H9 (cell line): ENCODE data around the gene PTPRN2. TPM values are rescaled to one million over a fixed set of nuclear protein-coding genes. Genes with fewer than 3 reads are reported as not detected.

Experiments
- DNase-seq: peaks from one replicate; pipeline ENCODE4 v3.0.0-alpha.2; 2017
- H2AFZ ChIP-seq: one replicate; pipeline ENCODE4 v1.6.1; 2013; ENCODE audit warnings: mild to moderate bottlenecking, low read length, control low read depth, moderate library complexity
- H2AK5ac ChIP-seq: 2 replicates; pipeline ENCODE4 v1.6.1; 2013; ENCODE audit warnings: low read length, control low read depth, mixed read lengths; ENCODE audit not compliant: insufficient read length
- H2BK120ac ChIP-seq: one replicate; pipeline ENCODE4 v1.6.1; 2013; ENCODE audit warnings: low read depth, mild to moderate bottlenecking, low read length, control low read depth, inconsistent platforms; ENCODE audit not compliant: poor library complexity, severe bottlenecking
- H2BK12ac ChIP-seq: 2 replicates; pipeline ENCODE4 v1.6.1; 2013; ENCODE audit warnings: low read length, control low read depth, mixed read lengths, low read depth; ENCODE audit not compliant: insufficient read length
- H2BK15ac ChIP-seq: 2 replicates; pipeline ENCODE4 v1.6.1; 2013; ENCODE audit warnings: low read depth, low read length, control low read depth
- H2BK20ac ChIP-seq: one replicate; pipeline ENCODE4 v1.6.1; 2013; ENCODE audit warnings: low read depth, mild to moderate bottlenecking, low read length, control low read depth, inconsistent platforms; ENCODE audit not compliant: poor library complexity, severe bottlenecking
- H2BK5ac ChIP-seq: 2 replicates; pipeline ENCODE4 v1.6.1; 2013; ENCODE audit warnings: low read length, control low read depth, mixed read lengths; ENCODE audit not compliant: insufficient read length
- H3K14ac ChIP-seq: 2 replicates; pipeline ENCODE4 v1.6.1; 2013; ENCODE audit warnings: low read length, control low read depth; ENCODE audit not compliant: insufficient read depth
- H3K18ac ChIP-seq: 2 replicates; pipeline ENCODE4 v1.6.1; 2013; ENCODE audit warnings: low read depth, mild to moderate bottlenecking, mixed read lengths, low read length, control low read depth; ENCODE audit not compliant: insufficient read length
- H3K23ac ChIP-seq: 2 replicates; pipeline ENCODE4 v1.6.1; 2013; ENCODE audit warnings: low read length, control low read depth, mixed read lengths, low read depth; ENCODE audit not compliant: insufficient read length
- H3K23me2 ChIP-seq: 2 replicates; pipeline ENCODE4 v1.6.1; 2013; ENCODE audit warnings: low read depth, mild to moderate bottlenecking, mixed read lengths, low read length, control low read depth; ENCODE audit not compliant: insufficient read length, poor library complexity, severe bottlenecking
- H3K27ac ChIP-seq: 2 replicates; pipeline ENCODE4 v1.5.1; 2013; ENCODE audit warnings: low read length, control low read depth, mixed read lengths, low read depth; ENCODE audit not compliant: insufficient read length
- H3K27me3 ChIP-seq: 2 replicates; pipeline ENCODE4 v1.6.1; 2013; ENCODE audit warnings: low read length, control low read depth, inconsistent platforms; ENCODE audit not compliant: insufficient read depth
- H3K4ac ChIP-seq: 2 replicates; pipeline ENCODE4 v1.6.1; 2013; ENCODE audit warnings: low read depth, mild to moderate bottlenecking, control low read depth, inconsistent platforms, low read length, moderate library complexity
- H3K4me1 ChIP-seq: 2 replicates; pipeline ENCODE4 v1.6.1; 2013; ENCODE audit warnings: low read length, control low read depth, inconsistent platforms; ENCODE audit not compliant: insufficient read depth
- H3K4me2 ChIP-seq: 2 replicates; pipeline ENCODE4 v1.6.1; 2013; ENCODE audit warnings: low read length, control low read depth, mixed read lengths; ENCODE audit not compliant: insufficient read length, insufficient read depth
- H3K56ac ChIP-seq: 2 replicates; pipeline ENCODE4 v1.6.1; 2013; ENCODE audit warnings: low read depth, mild to moderate bottlenecking, mixed read lengths, low read length, control low read depth; ENCODE audit not compliant: insufficient read length
- H3K79me1 ChIP-seq: 2 replicates; pipeline ENCODE4 v1.6.1; 2013; ENCODE audit warnings: low read depth, mild to moderate bottlenecking, moderate library complexity, low read length, control low read depth, inconsistent platforms; ENCODE audit not compliant: insufficient read depth, poor library complexity, severe bottlenecking
- H3K79me2 ChIP-seq: 2 replicates; pipeline ENCODE4 v1.6.1; 2013; ENCODE audit warnings: low read length, control low read depth, inconsistent platforms; ENCODE audit not compliant: insufficient read depth
- H3K9ac ChIP-seq: 2 replicates; pipeline ENCODE4 v1.6.1; 2013; ENCODE audit warnings: low read length, control low read depth, mixed read lengths; ENCODE audit not compliant: insufficient read length; ENCODE audit errors: extremely low read depth
- H3K9me3 ChIP-seq: one replicate; pipeline ENCODE4 v1.6.1; 2013; ENCODE audit warnings: low read depth, low read length, inconsistent platforms; ENCODE audit not compliant: control insufficient read depth
- H3T11ph ChIP-seq: one replicate; pipeline ENCODE4 v1.6.1; 2013; ENCODE audit warnings: mild to moderate bottlenecking, low read length, control low read depth, inconsistent platforms
- H4K20me1 ChIP-seq: one replicate; pipeline ENCODE4 v1.6.1; 2013; ENCODE audit not compliant: control insufficient read depth, insufficient read length, insufficient read depth
- H4K5ac ChIP-seq: 2 replicates; pipeline ENCODE4 v1.6.1; 2013; ENCODE audit warnings: low read depth, mild to moderate bottlenecking, mixed read lengths, low read length, control low read depth; ENCODE audit not compliant: insufficient read length
- H4K8ac ChIP-seq: replicated peaks from 2 replicates; pipeline ENCODE4 v1.6.1; 2013; ENCODE audit warnings: low read length, control low read depth, mixed read lengths, low read depth; ENCODE audit not compliant: insufficient read length
- H4K91ac ChIP-seq: 2 replicates; pipeline ENCODE4 v1.6.1; 2013; ENCODE audit warnings: low read depth, mild to moderate bottlenecking, moderate library complexity, mixed read lengths, low read length, control low read depth; ENCODE audit not compliant: insufficient read length
- H3K27ac Mint-ChIP-seq, 3 experiments: 2 replicates in 2 of 3; 3 replicates in 1 of 3; pipeline ENCODE4 v1.8.0; 2020 to 2021; ENCODE audit warnings: mixed read lengths in 3 of 3, mild to moderate bottlenecking in 1 of 3, moderate library complexity in 1 of 3
- H3K27me3 Mint-ChIP-seq: 2 replicates; pipeline ENCODE4 v1.8.0; 2021; ENCODE audit warnings: low read depth, mild to moderate bottlenecking, moderate library complexity, mixed read lengths
- H3K36me3 Mint-ChIP-seq, 3 experiments: 2 replicates in 2 of 3; 3 replicates in 1 of 3; pipeline ENCODE4 v1.8.0; 2020 to 2021; ENCODE audit warnings: low read depth in 3 of 3, mixed read lengths in 3 of 3; ENCODE audit not compliant: insufficient read depth in 1 of 3
- H3K4me1 Mint-ChIP-seq, 2 experiments: 2 replicates each; pipeline ENCODE4 v1.8.0; 2020; ENCODE audit warnings: mixed read lengths in 2 of 2
- H3K4me3 Mint-ChIP-seq, 2 experiments: 2 replicates in 1 of 2; 3 replicates in 1 of 2; pipeline ENCODE4 v1.8.0; 2020 to 2021; ENCODE audit warnings: mild to moderate bottlenecking in 2 of 2, mixed read lengths in 2 of 2, moderate library complexity in 1 of 2
- H3K9me3 Mint-ChIP-seq, 2 experiments: 2 replicates in 1 of 2; 3 replicates in 1 of 2; pipeline ENCODE4 v1.8.0; 2020; ENCODE audit warnings: mild to moderate bottlenecking in 2 of 2, mixed read lengths in 2 of 2, moderate library complexity in 1 of 2
- WGBS: extraction: QIAGEN DNeasy Blood & Tissue Kit; methylation state at CpG from one replicate; pipeline ENCODE4 v1.1.7; 2013; ENCODE audit warnings: missing lambda C conversion rate, low lambda C conversion rate, mixed read lengths; ENCODE audit not compliant: insufficient read length; ENCODE audit errors: extremely low coverage; 5-methylcytosine and 5-hydroxymethylcytosine counted together
- total RNA-seq: library from RNA; stranded (reverse); gene quantifications from 2 replicates; pipeline ENCODE4 v1.2.1, GENCODE V29; 2021
- TF ChIP-seq, protein P1 (sequence below): fragments of 200-600 bp; sonication (generic); conservative IDR thresholded peaks from 3 replicates; pipeline ENCODE4 v1.8.0; 2021; ENCODE audit warnings: antibody characterized with exemption, mild to moderate bottlenecking

The PTPRN2 gene
- total RNA-seq, 1 experiment from 2014 or later = 5.2 TPM

DNA sequence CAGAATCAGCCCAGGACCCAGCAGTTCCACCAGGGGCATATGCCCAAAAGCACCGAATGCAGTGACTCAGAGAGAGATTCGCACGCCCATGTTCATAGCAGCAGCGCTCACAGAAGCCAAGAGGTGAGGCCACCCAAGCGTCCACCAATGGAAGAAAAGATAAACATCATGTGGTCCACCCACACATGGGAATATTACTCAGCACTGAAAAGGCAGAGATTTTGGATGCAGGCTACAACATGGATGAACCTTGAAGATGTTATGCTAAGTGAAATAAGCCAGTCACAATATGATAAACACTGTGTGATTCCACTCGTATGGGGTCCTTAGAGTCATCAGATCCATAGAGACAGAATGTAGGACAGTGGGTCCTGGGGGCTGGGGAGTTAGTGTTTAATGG, 823.4 kb downstream of the PTPRN2 start:
- no peak overlapping the region for H3K4me3 Mint-ChIP-seq
- peaks cover 1 to 10% (median 9%) of the 10 kb centered on the region in 3 experiments; a peak in 4 of 7 replicates for H3K36me3 Mint-ChIP-seq
- no peak overlapping the region for H2BK12ac ChIP-seq
- H3K9me3 ChIP-seq = no peaks in the 10 kb centered on the region
- no peak overlapping the region for H4K8ac ChIP-seq
- no peaks in the 10 kb centered on the region for H4K20me1 ChIP-seq
- H3K27me3 Mint-ChIP-seq = peaks cover 35% of the 10 kb centered on the region
- no peaks in the 10 kb centered on the region for H3K79me1 ChIP-seq
- no peak overlapping the region for H3T11ph ChIP-seq
- H4K5ac ChIP-seq = no peak overlapping the region
- H2AK5ac ChIP-seq = no peak overlapping the region
- no peak overlapping the region for H3K56ac ChIP-seq
- H4K91ac ChIP-seq = no peak overlapping the region
- H3K4me1 ChIP-seq = no peaks in the 10 kb centered on the region
- TF ChIP-seq, protein P1, sequence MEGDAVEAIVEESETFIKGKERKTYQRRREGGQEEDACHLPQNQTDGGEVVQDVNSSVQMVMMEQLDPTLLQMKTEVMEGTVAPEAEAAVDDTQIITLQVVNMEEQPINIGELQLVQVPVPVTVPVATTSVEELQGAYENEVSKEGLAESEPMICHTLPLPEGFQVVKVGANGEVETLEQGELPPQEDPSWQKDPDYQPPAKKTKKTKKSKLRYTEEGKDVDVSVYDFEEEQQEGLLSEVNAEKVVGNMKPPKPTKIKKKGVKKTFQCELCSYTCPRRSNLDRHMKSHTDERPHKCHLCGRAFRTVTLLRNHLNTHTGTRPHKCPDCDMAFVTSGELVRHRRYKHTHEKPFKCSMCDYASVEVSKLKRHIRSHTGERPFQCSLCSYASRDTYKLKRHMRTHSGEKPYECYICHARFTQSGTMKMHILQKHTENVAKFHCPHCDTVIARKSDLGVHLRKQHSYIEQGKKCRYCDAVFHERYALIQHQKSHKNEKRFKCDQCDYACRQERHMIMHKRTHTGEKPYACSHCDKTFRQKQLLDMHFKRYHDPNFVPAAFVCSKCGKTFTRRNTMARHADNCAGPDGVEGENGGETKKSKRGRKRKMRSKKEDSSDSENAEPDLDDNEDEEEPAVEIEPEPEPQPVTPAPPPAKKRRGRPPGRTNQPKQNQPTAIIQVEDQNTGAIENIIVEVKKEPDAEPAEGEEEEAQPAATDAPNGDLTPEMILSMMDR = no peak
- peaks cover 23 to 27% of the 10 kb centered on the region in 2 experiments for H3K9me3 Mint-ChIP-seq
- no peak overlapping the region for H3K4ac ChIP-seq
- H3K4me1 Mint-ChIP-seq = no peaks in the 10 kb centered on the region
- no peak overlapping the region for H3K9ac ChIP-seq
- H2BK120ac ChIP-seq = no peak overlapping the region
- H3K27me3 ChIP-seq = no peaks in the 10 kb centered on the region
- no peak overlapping the region for H3K27ac Mint-ChIP-seq
- H2AFZ ChIP-seq = no peak overlapping the region
- no peak overlapping the region for H3K27ac ChIP-seq
- H3K14ac ChIP-seq = no peak overlapping the region
- H3K4me2 ChIP-seq = no peak overlapping the region
- no peaks in the 10 kb centered on the region for H3K23me2 ChIP-seq
- H3K79me2 ChIP-seq = no peaks in the 10 kb centered on the region
- DNase-seq = no peak
- H2BK5ac ChIP-seq = no peak overlapping the region
- H3K18ac ChIP-seq = no peak overlapping the region
- no CpG with 5 or more reads among the region's 6 CpGs for WGBS
- no peak overlapping the region for H2BK15ac ChIP-seq
- H2BK20ac ChIP-seq = no peak overlapping the region
- no peak overlapping the region for H3K23ac ChIP-seq
